Measurements from ENCODE around the gene DIPK1C. TPM values are rescaled to one million over a fixed set of nuclear protein-coding genes. Genes with fewer than 3 reads are reported as not detected.

Gene DIPK1C
- total RNA-seq, 1 experiment from 2014 or later, result not detected

- TF ChIP-seq ZBTB43 (CRISPR knock-in tag; IDR thresholded peaks at IDR 0.05), result no peak
- TF ChIP-seq ZNF232 (CRISPR knock-in tag; IDR thresholded peaks at IDR 0.05), result no peak
- TF ChIP-seq GTF2I (CRISPR knock-in tag; conservative IDR thresholded peaks at IDR 0.05), result no peak
- TF ChIP-seq SMAD4 (CRISPR knock-in tag; IDR thresholded peaks at IDR 0.05), result no peak
- TF ChIP-seq, protein P1, sequence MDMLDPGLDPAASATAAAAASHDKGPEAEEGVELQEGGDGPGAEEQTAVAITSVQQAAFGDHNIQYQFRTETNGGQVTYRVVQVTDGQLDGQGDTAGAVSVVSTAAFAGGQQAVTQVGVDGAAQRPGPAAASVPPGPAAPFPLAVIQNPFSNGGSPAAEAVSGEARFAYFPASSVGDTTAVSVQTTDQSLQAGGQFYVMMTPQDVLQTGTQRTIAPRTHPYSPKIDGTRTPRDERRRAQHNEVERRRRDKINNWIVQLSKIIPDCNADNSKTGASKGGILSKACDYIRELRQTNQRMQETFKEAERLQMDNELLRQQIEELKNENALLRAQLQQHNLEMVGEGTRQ (CRISPR knock-in tag; IDR thresholded peaks at IDR 0.05), result no peak
- TF ChIP-seq, protein P2, sequence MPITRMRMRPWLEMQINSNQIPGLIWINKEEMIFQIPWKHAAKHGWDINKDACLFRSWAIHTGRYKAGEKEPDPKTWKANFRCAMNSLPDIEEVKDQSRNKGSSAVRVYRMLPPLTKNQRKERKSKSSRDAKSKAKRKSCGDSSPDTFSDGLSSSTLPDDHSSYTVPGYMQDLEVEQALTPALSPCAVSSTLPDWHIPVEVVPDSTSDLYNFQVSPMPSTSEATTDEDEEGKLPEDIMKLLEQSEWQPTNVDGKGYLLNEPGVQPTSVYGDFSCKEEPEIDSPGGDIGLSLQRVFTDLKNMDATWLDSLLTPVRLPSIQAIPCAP (CRISPR knock-in tag; IDR thresholded peaks at IDR 0.05), result no peak
- TF ChIP-seq PREB (CRISPR knock-in tag; IDR thresholded peaks at IDR 0.05; ENCODE audit: borderline replicate concordance), result no peak
- TF ChIP-seq, protein P3, sequence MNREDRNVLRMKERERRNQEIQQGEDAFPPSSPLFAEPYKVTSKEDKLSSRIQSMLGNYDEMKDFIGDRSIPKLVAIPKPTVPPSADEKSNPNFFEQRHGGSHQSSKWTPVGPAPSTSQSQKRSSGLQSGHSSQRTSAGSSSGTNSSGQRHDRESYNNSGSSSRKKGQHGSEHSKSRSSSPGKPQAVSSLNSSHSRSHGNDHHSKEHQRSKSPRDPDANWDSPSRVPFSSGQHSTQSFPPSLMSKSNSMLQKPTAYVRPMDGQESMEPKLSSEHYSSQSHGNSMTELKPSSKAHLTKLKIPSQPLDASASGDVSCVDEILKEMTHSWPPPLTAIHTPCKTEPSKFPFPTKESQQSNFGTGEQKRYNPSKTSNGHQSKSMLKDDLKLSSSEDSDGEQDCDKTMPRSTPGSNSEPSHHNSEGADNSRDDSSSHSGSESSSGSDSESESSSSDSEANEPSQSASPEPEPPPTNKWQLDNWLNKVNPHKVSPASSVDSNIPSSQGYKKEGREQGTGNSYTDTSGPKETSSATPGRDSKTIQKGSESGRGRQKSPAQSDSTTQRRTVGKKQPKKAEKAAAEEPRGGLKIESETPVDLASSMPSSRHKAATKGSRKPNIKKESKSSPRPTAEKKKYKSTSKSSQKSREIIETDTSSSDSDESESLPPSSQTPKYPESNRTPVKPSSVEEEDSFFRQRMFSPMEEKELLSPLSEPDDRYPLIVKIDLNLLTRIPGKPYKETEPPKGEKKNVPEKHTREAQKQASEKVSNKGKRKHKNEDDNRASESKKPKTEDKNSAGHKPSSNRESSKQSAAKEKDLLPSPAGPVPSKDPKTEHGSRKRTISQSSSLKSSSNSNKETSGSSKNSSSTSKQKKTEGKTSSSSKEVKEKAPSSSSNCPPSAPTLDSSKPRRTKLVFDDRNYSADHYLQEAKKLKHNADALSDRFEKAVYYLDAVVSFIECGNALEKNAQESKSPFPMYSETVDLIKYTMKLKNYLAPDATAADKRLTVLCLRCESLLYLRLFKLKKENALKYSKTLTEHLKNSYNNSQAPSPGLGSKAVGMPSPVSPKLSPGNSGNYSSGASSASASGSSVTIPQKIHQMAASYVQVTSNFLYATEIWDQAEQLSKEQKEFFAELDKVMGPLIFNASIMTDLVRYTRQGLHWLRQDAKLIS (CRISPR knock-in tag; IDR thresholded peaks at IDR 0.05; ENCODE audit: borderline replicate concordance), result no peak
- TF ChIP-seq CREM (CRISPR knock-in tag; IDR thresholded peaks at IDR 0.05), result no peak
- Mint-ChIP-seq H3K27ac (no peak overlapping the region), H3K36me3 (no peaks in the 10 kb centered on the region), H3K27me3 (ENCODE audit: low read depth) (no peaks in the 10 kb centered on the region; the same call in none of the 2 replicates), H3K4me1 (0 out of 2 replicates have a peak, but pooled peaks cover 2% of the 10 kb centered on the region), H3K4me3 (no peak overlapping the region), H3K9me3 (peaks cover 10% of the 10 kb centered on the region)
- ChIA-PET POLR2A (no interaction called here), CTCF (no interaction called here)
- DNase-seq (ENCODE audit: low spot score), result no peak
- no peak for ATAC-seq
Observed at GRCh38 chr18:74425161-74425560, 31.9 kb downstream of the DIPK1C start.

GRCh38 chr18:74422541-74422940 lies 34.6 kb downstream of the DIPK1C start:
- H3K9me3 Mint-ChIP-seq, result peaks cover 10% of the 10 kb centered on the region
- peaks cover 8% of the 10 kb centered on the region for H3K4me1 Mint-ChIP-seq
- ATAC-seq (no peak), DNase-seq (ENCODE audit: low spot score) (no peak)
- H3K27ac Mint-ChIP-seq, result no peak overlapping the region
- ChIA-PET CTCF (no interaction called here), POLR2A (no interaction called here)
- no peak overlapping the region for H3K4me3 Mint-ChIP-seq
- no peaks in the 10 kb centered on the region; the same call in none of the 2 replicates for H3K27me3 Mint-ChIP-seq (ENCODE audit: low read depth)
- no peaks in the 10 kb centered on the region for H3K36me3 Mint-ChIP-seq
- TF ChIP-seq, protein P4, sequence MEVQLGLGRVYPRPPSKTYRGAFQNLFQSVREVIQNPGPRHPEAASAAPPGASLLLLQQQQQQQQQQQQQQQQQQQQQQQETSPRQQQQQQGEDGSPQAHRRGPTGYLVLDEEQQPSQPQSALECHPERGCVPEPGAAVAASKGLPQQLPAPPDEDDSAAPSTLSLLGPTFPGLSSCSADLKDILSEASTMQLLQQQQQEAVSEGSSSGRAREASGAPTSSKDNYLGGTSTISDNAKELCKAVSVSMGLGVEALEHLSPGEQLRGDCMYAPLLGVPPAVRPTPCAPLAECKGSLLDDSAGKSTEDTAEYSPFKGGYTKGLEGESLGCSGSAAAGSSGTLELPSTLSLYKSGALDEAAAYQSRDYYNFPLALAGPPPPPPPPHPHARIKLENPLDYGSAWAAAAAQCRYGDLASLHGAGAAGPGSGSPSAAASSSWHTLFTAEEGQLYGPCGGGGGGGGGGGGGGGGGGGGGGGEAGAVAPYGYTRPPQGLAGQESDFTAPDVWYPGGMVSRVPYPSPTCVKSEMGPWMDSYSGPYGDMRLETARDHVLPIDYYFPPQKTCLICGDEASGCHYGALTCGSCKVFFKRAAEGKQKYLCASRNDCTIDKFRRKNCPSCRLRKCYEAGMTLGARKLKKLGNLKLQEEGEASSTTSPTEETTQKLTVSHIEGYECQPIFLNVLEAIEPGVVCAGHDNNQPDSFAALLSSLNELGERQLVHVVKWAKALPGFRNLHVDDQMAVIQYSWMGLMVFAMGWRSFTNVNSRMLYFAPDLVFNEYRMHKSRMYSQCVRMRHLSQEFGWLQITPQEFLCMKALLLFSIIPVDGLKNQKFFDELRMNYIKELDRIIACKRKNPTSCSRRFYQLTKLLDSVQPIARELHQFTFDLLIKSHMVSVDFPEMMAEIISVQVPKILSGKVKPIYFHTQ (CRISPR knock-in tag; IDR thresholded peaks at IDR 0.05), result no peak
- TF ChIP-seq GABPB1 (CRISPR knock-in tag; IDR thresholded peaks at IDR 0.05) (no peak), SMAD3 (CRISPR knock-in tag; IDR thresholded peaks at IDR 0.05; ENCODE audit: borderline replicate concordance) (no peak), ZNF425 (CRISPR knock-in tag; conservative IDR thresholded peaks at IDR 0.05) (no peak), CBFB (CRISPR knock-in tag; IDR thresholded peaks at IDR 0.05; ENCODE audit: low read depth) (no peak), ESRRA (CRISPR knock-in tag; IDR thresholded peaks at IDR 0.05; ENCODE audit: borderline replicate concordance) (no peak), NR2C2 (CRISPR knock-in tag; IDR thresholded peaks at IDR 0.05) (no peak), GTF2I (CRISPR knock-in tag; conservative IDR thresholded peaks at IDR 0.05) (no peak)
- TF ChIP-seq, protein P5, sequence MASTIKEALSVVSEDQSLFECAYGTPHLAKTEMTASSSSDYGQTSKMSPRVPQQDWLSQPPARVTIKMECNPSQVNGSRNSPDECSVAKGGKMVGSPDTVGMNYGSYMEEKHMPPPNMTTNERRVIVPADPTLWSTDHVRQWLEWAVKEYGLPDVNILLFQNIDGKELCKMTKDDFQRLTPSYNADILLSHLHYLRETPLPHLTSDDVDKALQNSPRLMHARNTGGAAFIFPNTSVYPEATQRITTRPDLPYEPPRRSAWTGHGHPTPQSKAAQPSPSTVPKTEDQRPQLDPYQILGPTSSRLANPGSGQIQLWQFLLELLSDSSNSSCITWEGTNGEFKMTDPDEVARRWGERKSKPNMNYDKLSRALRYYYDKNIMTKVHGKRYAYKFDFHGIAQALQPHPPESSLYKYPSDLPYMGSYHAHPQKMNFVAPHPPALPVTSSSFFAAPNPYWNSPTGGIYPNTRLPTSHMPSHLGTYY (CRISPR knock-in tag; IDR thresholded peaks at IDR 0.05), result no peak
